Activated CD8-positive, alpha-beta memory T cell treated with anti-CD3 and anti-CD28 coated beads for 24 hours (primary cell): ENCODE data around the gene CAPRIN2.

ENCODE experiments used
- DNase-seq: peaks from one replicate; pipeline ENCODE4 v3.0.0-alpha.2; 2020

CAPRIN2 gene

GRCh38 chr12:30763053-30763452 lies 8.3 kb upstream of the CAPRIN2 start:
- DNase-seq, result no peak

DNA sequence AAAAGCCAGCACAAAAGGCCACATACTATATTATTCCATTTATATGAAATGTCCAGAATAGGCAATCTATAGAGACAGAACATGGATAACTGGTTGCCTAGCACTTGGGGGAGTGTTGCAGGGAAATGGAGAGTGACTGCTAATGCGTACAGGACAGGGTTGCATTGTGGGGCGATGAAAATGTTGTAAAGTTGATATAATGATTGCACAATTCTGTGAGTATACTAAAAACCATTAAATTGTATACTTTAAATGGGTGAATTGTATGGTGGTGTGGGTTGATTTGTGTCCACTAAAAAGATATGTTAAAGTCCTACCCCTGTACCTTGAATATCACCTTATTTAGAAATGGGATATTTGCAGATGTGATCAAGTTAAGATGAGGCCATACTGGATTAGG lies 7.0 kb upstream of the CAPRIN2 start:
- no peak for DNase-seq

DNA sequence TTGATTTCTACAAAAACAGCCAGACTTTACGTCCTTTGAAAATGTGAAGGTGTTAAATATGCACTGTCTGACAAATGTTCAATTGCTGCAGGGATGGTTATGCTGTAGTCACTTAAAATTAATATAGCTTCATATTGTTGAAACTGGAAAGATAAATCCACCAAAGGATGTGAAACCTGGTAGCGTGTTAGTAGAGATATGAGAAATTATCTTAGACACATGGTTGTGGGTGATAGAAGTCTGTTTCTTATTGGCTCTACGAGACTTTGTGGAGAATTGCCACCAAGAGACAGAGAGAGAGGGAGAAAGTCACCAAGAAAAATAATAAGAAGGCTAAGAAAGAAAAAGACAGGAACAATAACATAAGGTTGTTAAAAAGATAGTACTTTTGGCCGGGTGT lies 2.6 kb upstream of the CAPRIN2 start:
- no peak for DNase-seq

- DNase-seq, result no peak
Observed at GRCh38 chr12:30756074-30756473, 1.3 kb upstream of the CAPRIN2 start.

DNA sequence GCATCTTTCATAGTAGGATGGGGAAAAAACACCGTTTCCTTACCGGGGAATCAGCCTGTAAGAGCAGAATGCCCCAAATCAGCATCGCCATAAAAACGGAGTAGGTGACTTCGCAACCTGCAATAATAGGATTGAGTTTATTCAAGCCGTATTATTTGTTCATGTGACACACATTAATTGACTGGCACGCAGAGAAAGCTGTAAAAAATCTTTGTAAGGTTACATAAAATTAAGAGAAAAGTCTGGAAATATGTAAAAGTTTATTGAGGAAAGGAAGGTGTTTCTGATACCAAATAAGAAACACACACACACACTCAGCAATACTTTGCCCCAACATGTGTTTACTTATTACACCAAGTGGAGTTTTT lies 628 bp upstream of the CAPRIN2 start:
- no peak for DNase-seq

GRCh38 chr12:30754383-30754749 lies 385 bp downstream of the CAPRIN2 start:
- no peak for DNase-seq

DNA sequence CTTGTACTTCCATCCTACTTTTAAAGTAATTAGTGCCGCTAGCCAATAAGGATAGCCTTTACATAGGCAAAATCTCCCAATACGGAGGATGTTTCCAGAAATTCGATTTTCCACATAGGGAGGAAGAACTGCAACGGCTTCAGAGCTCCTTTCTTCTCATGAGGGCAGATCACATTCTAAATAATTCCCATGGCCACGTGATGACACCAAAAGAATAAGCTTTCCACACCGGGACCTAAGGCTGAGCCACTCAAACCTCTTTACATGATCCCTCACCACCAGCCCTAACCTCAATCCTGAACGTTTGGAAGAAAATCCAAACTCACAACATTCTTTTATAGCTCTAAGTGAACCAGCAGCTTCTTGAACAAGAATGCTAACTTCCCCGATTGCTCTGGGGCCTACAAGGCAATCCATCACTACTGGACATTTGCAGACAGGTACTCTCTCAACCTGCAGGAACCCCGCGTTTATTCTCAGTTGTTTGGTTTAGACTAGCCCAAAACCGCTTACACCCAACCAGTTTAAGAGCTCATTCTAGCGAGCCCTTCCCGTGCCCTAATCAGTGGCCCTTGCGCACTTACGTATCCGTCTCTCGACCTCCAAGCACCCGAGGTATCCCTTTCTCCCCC lies 884 bp downstream of the CAPRIN2 start:
- no peak for DNase-seq

GRCh38 chr12:30753233-30753632 lies 1.5 kb downstream of the CAPRIN2 start:
- DNase-seq, result no peak

DNA sequence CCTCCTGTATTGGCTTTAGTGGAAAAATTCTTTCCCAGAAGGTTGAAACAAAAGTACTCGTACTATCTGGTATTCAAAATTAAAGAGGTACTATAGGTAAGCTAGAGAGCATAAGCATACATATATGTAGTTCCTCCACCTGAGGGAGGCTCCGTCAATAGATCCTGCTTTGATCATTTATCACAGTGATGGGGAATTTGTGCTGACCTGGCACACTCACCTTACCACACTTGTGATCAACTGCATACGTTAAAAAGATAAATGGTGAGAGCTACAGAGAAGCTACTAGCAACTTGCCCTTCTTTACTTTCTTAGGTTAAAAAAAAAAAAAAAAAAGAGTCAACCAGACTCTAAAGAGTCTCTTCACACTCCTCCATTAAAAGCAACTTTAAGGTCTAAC lies 2.5 kb downstream of the CAPRIN2 start:
- DNase-seq, result no peak

DNA sequence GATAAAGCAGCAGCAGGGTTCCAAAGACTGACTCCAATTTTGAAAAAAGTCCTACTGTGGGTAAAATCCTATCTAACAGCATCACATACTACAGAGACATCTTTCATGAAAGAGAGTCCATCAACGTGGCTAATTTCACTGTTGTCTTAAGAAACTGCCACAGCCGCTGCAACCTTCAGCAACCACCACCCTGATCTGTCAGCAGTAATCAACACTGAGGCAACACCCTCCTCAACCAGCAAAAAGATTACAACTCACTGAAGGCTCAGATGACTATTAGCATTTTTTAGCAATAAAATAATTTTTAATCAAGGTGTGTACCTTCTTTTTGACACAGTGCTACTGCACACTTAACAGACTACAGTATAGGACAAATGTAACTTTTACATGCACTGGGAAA lies 6.6 kb downstream of the CAPRIN2 start:
- no peak for DNase-seq

DNA sequence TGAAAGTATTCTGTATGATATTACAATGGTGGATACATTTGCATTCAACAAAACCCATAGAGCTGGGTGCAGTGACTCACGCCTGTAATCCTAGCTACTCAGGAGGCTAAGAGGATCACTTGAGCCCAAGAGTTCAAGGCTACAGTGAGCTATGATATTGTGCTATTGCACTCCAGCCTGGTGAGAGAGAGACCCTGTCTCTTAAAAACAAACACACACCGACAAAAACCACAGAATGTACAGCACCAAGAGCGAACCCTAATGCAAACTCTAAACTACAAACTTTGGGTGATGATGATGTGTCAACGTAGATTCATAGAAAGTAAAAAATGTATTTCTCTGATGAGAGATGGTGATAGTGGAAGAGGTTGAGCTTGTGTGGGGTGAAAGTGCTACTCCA lies 8.6 kb downstream of the CAPRIN2 start:
- DNase-seq, result no peak

DNA sequence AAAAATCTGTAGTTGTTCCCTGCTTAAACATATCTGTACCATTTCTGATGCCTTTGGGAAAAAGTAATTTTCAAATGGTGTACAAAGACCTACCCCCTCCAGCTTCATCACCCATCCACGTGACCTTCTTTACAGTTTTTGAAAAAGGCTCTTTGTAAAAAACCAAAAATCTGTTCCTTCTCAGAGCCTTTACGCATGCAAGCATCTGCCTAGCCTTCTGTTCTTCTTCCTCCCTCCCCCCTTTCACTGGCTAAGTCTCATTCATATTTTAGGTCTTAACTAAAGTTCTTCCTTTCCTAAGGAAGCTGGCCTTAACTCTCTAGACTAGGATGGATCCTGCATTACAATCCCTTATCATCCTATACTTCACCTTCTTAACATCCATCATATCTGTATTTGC lies 10.4 kb downstream of the CAPRIN2 start:
- DNase-seq, result no peak

- DNase-seq, result no peak
Observed at GRCh38 chr12:30740274-30740673, 14.5 kb downstream of the CAPRIN2 start.

- DNase-seq, result no peak
Observed at GRCh38 chr12:30739020-30739419, 15.7 kb downstream of the CAPRIN2 start.

- no peak for DNase-seq
Observed at GRCh38 chr12:30732954-30733637, 21.7 kb downstream of the CAPRIN2 start.

DNA sequence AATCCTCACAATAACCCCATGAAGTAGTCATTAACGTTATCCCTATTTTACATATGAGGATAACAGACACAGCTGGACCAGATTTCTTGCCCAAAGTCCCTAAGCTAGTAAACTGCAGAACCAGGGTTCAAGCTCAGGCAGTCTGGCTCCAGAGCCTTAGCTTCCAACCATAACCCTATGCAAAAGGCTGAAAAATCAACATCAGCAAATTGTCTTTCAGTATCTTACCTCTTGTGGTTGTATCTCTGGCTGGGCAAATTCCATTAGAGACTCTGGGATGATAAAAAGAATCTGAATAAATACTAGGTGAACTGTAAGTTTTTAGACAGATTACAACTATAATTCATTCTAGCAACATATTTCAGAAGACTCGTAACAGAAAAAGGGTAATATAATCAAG lies 24.7 kb downstream of the CAPRIN2 start:
- no peak for DNase-seq

DNA sequence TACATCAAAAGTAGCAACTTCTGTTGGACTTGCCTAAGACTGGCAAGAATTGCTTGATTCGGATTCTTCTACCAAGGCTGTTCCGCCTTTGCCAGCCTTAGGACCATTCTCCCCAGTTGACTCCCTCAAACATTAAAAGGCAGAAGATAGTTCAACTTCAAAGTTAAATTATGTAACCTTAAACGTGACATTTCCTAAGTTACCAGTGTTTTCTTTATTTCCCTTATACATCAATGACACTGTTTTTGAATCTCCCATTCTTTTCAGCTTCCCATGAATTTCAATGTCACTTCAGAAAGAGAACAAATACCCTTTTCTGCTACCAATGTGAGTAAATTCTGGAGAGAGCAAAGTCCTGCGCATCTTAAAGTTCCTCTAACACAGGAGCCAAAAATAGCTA lies 25.2 kb downstream of the CAPRIN2 start:
- no peak for DNase-seq

DNA sequence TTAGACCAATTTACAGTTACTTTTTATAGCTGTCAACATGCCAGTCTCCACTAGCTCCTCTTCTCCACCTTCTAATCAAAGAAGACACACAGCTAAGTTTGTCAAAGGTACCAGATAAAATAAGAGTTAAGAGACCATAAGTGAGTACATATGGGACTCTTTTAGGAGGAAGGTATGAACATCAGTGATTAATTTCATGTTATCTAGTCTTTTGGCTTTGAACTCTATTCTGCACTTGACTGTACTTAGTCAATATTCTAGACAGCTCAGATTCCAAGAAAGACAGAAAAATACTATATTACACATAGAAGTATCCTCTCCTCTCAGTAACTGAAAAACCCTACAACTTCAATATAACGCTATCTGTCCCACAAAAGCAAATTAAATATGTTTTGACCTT lies 28.1 kb downstream of the CAPRIN2 start:
- no peak for DNase-seq

- DNase-seq, result no peak
Observed at GRCh38 chr12:30725739-30726138, 29.0 kb downstream of the CAPRIN2 start.

DNA sequence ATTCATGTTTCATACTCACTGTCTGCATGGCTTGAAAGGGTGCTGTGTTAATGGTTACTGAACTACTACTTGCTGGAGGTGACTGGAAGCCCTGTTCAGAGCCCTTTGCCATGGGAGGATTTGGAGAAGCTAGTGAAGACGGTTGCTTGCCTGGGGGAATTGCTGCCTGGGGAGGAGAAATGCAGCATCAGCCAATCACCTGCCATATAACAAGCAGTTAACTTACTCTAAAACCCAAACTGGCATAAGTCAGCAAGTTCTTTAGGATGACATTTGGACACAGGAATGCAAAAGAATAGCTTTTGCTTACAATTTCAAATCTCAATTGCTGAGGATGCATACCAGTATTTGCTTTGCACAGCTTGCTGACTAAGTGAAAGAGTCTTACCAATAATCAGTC lies 35.7 kb downstream of the CAPRIN2 start:
- no peak for DNase-seq

DNA sequence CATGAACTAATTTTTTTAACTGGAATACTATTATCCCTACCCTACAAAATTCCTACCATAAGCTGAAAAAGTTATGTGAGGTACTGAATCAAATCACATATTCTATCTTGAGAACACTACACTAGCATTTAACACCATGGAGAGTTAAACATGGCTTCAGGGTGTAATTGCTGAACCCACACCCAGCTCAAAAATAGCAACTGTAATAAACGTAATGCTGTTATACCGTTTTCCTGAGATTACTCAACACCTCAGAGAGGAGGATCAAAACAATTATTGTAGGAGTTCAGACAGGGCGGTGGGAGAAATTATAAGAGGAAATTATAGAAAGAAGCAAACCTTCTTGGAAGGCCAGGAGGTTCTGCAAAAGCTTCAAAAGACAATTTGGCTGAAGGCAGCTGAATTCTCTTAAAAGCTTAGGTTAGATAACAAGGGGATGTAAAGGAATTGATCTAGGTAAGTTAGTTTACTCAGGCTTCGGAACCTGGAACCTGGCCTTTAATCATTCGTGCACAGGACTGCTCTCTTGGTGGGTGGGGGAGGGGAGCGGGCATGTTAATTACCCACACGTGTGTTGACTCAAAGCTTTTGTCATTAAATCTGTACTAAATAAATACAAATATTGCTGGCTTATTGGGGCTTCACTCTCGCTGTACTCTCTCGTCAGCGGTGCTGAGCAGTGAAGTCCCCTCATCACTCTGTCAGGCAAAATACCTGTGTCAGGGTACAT lies 47.0 kb downstream of the CAPRIN2 start:
- no peak for DNase-seq

DNA sequence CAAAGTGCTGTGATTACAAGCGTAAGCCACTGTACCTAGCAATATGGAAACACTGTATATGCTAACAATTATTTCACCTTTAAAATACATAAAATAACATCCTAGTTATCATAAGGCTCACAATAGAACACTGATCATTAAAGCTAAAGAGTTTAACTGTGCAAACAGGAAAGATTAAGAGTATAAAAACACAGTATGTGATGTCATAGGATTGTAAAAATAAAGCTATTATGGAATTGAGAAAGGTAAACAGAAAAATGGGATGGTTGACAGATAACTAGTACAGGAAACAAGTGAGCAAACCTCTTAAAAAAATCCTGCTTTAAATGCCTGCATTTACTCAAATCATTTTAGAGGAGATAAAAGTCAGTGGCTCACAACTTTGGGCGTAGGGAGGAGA lies 48.3 kb downstream of the CAPRIN2 start:
- no peak for DNase-seq

GRCh38 chr12:30701056-30701455 lies 53.7 kb downstream of the CAPRIN2 start:
- DNase-seq, result no peak

- no peak for DNase-seq
Observed at GRCh38 chr12:30700216-30700900, 54.4 kb downstream of the CAPRIN2 start.
